CD4-positive, CD25-positive, alpha-beta regulatory T cell (primary cell): ENCODE results near the gene ZNF638. TPM values are rescaled to one million over a fixed set of nuclear protein-coding genes. Genes with fewer than 3 reads are reported as not detected.

Experiments
- ATAC-seq, 2 donors: fragments of 150-1000 bp; cut with Tn5 transposase; one replicate each; pipeline ENCODE4 v1.10.0; 2021; ENCODE audit warnings: low read depth in 2 of 2, moderate number of reproducible peaks in 2 of 2, moderate library complexity in 1 of 2
- DNase-seq, 3 donors: peaks; one replicate each; pipeline versions ENCODE4 v3.0.0 to v3.0.0-alpha.2; 2012 to 2022; ENCODE audit warnings: mixed read lengths in 1 of 3
- H3K27ac ChIP-seq: one replicate; pipeline ENCODE4 v1.7.0; 2013; ENCODE audit warnings: mild to moderate bottlenecking, low read length; ENCODE audit not compliant: insufficient read depth, poor library complexity, severe bottlenecking
- H3K27me3 ChIP-seq: one replicate; pipeline ENCODE4 v1.7.0; 2013; ENCODE audit warnings: low read length; ENCODE audit not compliant: control insufficient read depth, insufficient read depth
- H3K36me3 ChIP-seq: one replicate; pipeline ENCODE4 v1.7.0; 2013; ENCODE audit warnings: mild to moderate bottlenecking, low read length, moderate library complexity; ENCODE audit not compliant: control insufficient read depth, insufficient read depth
- H3K4me1 ChIP-seq: 2 replicates; pipeline ENCODE4 v1.7.0; 2013; ENCODE audit warnings: mild to moderate bottlenecking, low read length; ENCODE audit not compliant: insufficient read depth, control insufficient read depth, poor library complexity, severe bottlenecking
- H3K4me3 ChIP-seq: one replicate; pipeline ENCODE4 v1.7.0; 2013; ENCODE audit warnings: low read depth, mild to moderate bottlenecking, low read length, moderate library complexity
- H3K9me3 ChIP-seq, 2 experiments: 1 replicate in 1 of 2; 2 replicates in 1 of 2; pipeline ENCODE4 v1.7.0; 2013; ENCODE audit warnings: low read length in 2 of 2, mild to moderate bottlenecking in 1 of 2, moderate library complexity in 1 of 2; ENCODE audit not compliant: control insufficient read depth in 2 of 2
- H3K27ac Mint-ChIP-seq, 3 donors: one replicate each; pipeline ENCODE4 v1.8.0; 2020 to 2022; ENCODE audit warnings: mild to moderate bottlenecking in 3 of 3, mixed read lengths in 3 of 3, moderate library complexity in 2 of 3
- H3K27me3 Mint-ChIP-seq: one replicate; pipeline ENCODE4 v1.8.0; 2022; ENCODE audit warnings: mild to moderate bottlenecking, mixed read lengths
- H3K36me3 Mint-ChIP-seq: one replicate; pipeline ENCODE4 v1.8.0; 2020; ENCODE audit warnings: mixed read lengths
- H3K4me1 Mint-ChIP-seq, 4 donors: one replicate each; pipeline ENCODE4 v1.8.0; 2020 to 2022; ENCODE audit warnings: mixed read lengths in 4 of 4, mild to moderate bottlenecking in 1 of 4
- H3K4me3 Mint-ChIP-seq, 4 donors: one replicate each; pipeline ENCODE4 v1.8.0; 2020 to 2022; ENCODE audit warnings: mild to moderate bottlenecking in 4 of 4, mixed read lengths in 4 of 4, moderate library complexity in 3 of 4
- H3K9me3 Mint-ChIP-seq, 7 donors: one replicate each; pipeline ENCODE4 v1.8.0; 2020 to 2022; ENCODE audit warnings: mixed read lengths in 7 of 7, mild to moderate bottlenecking in 3 of 7, moderate library complexity in 2 of 7
- polyA plus RNA-seq, 4 donors: library from polyadenylated mRNA; unstranded; fragments of 300-500 nt; fragmentation: Illumina TruSeq; gene quantifications; one replicate each; pipeline ENCODE4 v1.2.3, GENCODE V29; 2021
- total RNA-seq: library from RNA; stranded (reverse); gene quantifications from one replicate; pipeline ENCODE4 v1.2.3, GENCODE V29; 2022

ZNF638 gene
- total and polyA plus RNA-seq, 5 donors from 2014 or later = 32.6 to 119 (median 36.4) TPM

- Histone ChIP-seq H3K36me3 (no peaks in the 10 kb centered on the region), H3K4me1 (peaks cover 21% of the 10 kb centered on the region)
Measured at GRCh38 chr2:71457123-71457915, 125.7 kb downstream of the ZNF638 start.

GRCh38 chr2:71457923-71458322, 126.3 kb downstream of the ZNF638 start:
- H3K4me1 ChIP-seq = peaks cover 16% of the 10 kb centered on the region
- no peaks in the 10 kb centered on the region for H3K36me3 ChIP-seq
- no peak overlapping the region for H3K27ac ChIP-seq
- H3K27me3 ChIP-seq = peaks cover 9% of the 10 kb centered on the region
- no peak overlapping the region for H3K4me3 ChIP-seq
- Mint-ChIP-seq H3K9me3 (peaks cover 0 to 3% (median 0%) of the 10 kb centered on the region in 7 donors), H3K27ac (no peak overlapping the region), H3K4me3 (no peak overlapping the region), H3K36me3 (no peaks in the 10 kb centered on the region), H3K4me1 (peaks cover 0 to 13% (median 6%) of the 10 kb centered on the region in 4 donors), H3K27me3 (peaks cover 35% of the 10 kb centered on the region)
- DNase-seq = no peak
- ATAC-seq = no peak
- peaks cover 0 to 4% of the 10 kb centered on the region in 2 experiments for H3K9me3 ChIP-seq

More at GRCh38 chr2:71457123-71457915, 125.7 kb downstream of the ZNF638 start:
- Histone ChIP-seq H3K4me3 (no peak overlapping the region), H3K9me3 (no peaks in the 10 kb centered on the region), H3K27ac (no peak overlapping the region), H3K27me3 (peaks cover 9% of the 10 kb centered on the region)
- Mint-ChIP-seq H3K27ac (no peak overlapping the region), H3K36me3 (no peaks in the 10 kb centered on the region), H3K4me1 (peaks cover 5 to 19% (median 10%) of the 10 kb centered on the region in 4 donors), H3K9me3 (peaks cover 0 to 3% (median 0%) of the 10 kb centered on the region in 7 donors), H3K4me3 (no peak overlapping the region), H3K27me3 (peaks cover 41% of the 10 kb centered on the region)
- no peak for DNase-seq
- ATAC-seq = no peak

- Histone ChIP-seq H3K4me3 (no peak overlapping the region), H3K9me3 (peaks cover 0 to 4% of the 10 kb centered on the region in 2 experiments), H3K27me3 (peaks cover 9% of the 10 kb centered on the region), H3K27ac (no peak overlapping the region), H3K4me1 (peaks cover 10% of the 10 kb centered on the region), H3K36me3 (no peaks in the 10 kb centered on the region)
- H3K4me1 Mint-ChIP-seq = peaks cover 0 to 7% (median 2%) of the 10 kb centered on the region in 4 donors
- ATAC-seq (no peak), DNase-seq (no peak)
- H3K36me3 Mint-ChIP-seq = no peaks in the 10 kb centered on the region
- no peak overlapping the region for H3K4me3 Mint-ChIP-seq
- peaks cover 31% of the 10 kb centered on the region for H3K27me3 Mint-ChIP-seq
- H3K9me3 Mint-ChIP-seq = peaks cover 0 to 3% (median 0%) of the 10 kb centered on the region in 7 donors
- H3K27ac Mint-ChIP-seq = no peak overlapping the region
Measured at GRCh38 chr2:71458413-71459083, 127.0 kb downstream of the ZNF638 start.

GRCh38 chr2:71459084-71459431, 127.5 kb downstream of the ZNF638 start:
- no peak overlapping the region for H3K4me3 Mint-ChIP-seq
- no peak for ATAC-seq

GRCh38 chr2:71460056-71460455, 128.5 kb downstream of the ZNF638 start:
- DNase-seq = no peak
- no peak for ATAC-seq
- no peak overlapping the region for H3K4me3 ChIP-seq

More at GRCh38 chr2:71459084-71459431, 127.5 kb downstream of the ZNF638 start:
- Histone ChIP-seq H3K4me3 (no peak overlapping the region), H3K36me3 (no peaks in the 10 kb centered on the region), H3K27me3 (peaks cover 9% of the 10 kb centered on the region), H3K4me1 (peaks cover 5% of the 10 kb centered on the region), H3K27ac (no peak overlapping the region), H3K9me3 (peaks cover 0 to 4% of the 10 kb centered on the region in 2 experiments)
- peaks cover 0 to 7% (median 2%) of the 10 kb centered on the region in 4 donors for H3K4me1 Mint-ChIP-seq
- no peaks in the 10 kb centered on the region for H3K36me3 Mint-ChIP-seq
- H3K9me3 Mint-ChIP-seq = peaks cover 0 to 3% (median 0%) of the 10 kb centered on the region in 7 donors
- peaks cover 30% of the 10 kb centered on the region for H3K27me3 Mint-ChIP-seq
- H3K27ac Mint-ChIP-seq = no peak overlapping the region
- DNase-seq = no peak

GRCh38 chr2:71460595-71461303, 129.2 kb downstream of the ZNF638 start:
- Mint-ChIP-seq H3K9me3 (peaks cover 0 to 3% (median 0%) of the 10 kb centered on the region in 7 donors), H3K27me3 (peaks cover 19% of the 10 kb centered on the region), H3K4me1 (peaks cover 0 to 5% (median 0%) of the 10 kb centered on the region in 4 donors), H3K27ac (no peak overlapping the region), H3K36me3 (no peaks in the 10 kb centered on the region), H3K4me3 (no peak overlapping the region)
- ATAC-seq (no peak), DNase-seq (no peak)
- Histone ChIP-seq H3K27me3 (peaks cover 19% of the 10 kb centered on the region), H3K4me3 (no peak overlapping the region), H3K36me3 (no peaks in the 10 kb centered on the region), H3K9me3 (peaks cover 0 to 4% of the 10 kb centered on the region in 2 experiments), H3K27ac (no peak overlapping the region), H3K4me1 (no peaks in the 10 kb centered on the region)

More at GRCh38 chr2:71460056-71460455, 128.5 kb downstream of the ZNF638 start:
- Histone ChIP-seq H3K36me3 (no peaks in the 10 kb centered on the region), H3K27me3 (peaks cover 15% of the 10 kb centered on the region), H3K9me3 (peaks cover 0 to 4% of the 10 kb centered on the region in 2 experiments), H3K27ac (no peak overlapping the region), H3K4me1 (no peaks in the 10 kb centered on the region)
- H3K4me1 Mint-ChIP-seq = peaks cover 0 to 5% (median under 1%) of the 10 kb centered on the region in 4 donors
- H3K36me3 Mint-ChIP-seq = no peaks in the 10 kb centered on the region
- peaks cover 0 to 3% (median 0%) of the 10 kb centered on the region in 7 donors for H3K9me3 Mint-ChIP-seq
- peaks cover 20% of the 10 kb centered on the region for H3K27me3 Mint-ChIP-seq
- no peak overlapping the region for H3K4me3 Mint-ChIP-seq
- no peak overlapping the region for H3K27ac Mint-ChIP-seq

GRCh38 chr2:71461304-71461671, 129.7 kb downstream of the ZNF638 start:
- Mint-ChIP-seq H3K4me3 (no peak overlapping the region), H3K4me1 (peaks cover 0 to 3% (median 0%) of the 10 kb centered on the region in 4 donors), H3K9me3 (peaks cover 0 to 3% (median 0%) of the 10 kb centered on the region in 7 donors), H3K36me3 (no peaks in the 10 kb centered on the region), H3K27ac (no peak overlapping the region), H3K27me3 (peaks cover 19% of the 10 kb centered on the region)
- H3K4me1 ChIP-seq = peaks cover 2% of the 10 kb centered on the region
- H3K27me3 ChIP-seq = peaks cover 19% of the 10 kb centered on the region
- H3K27ac ChIP-seq = no peak overlapping the region
- DNase-seq (no peak), ATAC-seq (no peak)
- H3K9me3 ChIP-seq = peaks cover 0 to 4% of the 10 kb centered on the region in 2 experiments
- no peak overlapping the region for H3K4me3 ChIP-seq
- no peaks in the 10 kb centered on the region for H3K36me3 ChIP-seq
